HG02610 (cell line): ENCODE measurements around the gene DOCK7.
"Not testable (repeated sequence)": the region's sequence is repeated elsewhere in the genome, so short reads cannot be mapped to it uniquely, and the experiment has no call there.

Experiments
- ATAC-seq: cut with Tn5 transposase; IDR thresholded peaks from one replicate; pipeline ENCODE4 v1.9.1; 2021; ENCODE audit warnings: mild to moderate bottlenecking, moderate library complexity; ENCODE audit not compliant: unreplicated experiment

DOCK7 gene

GRCh38 chr1:62687903-62688686 is at the start of gene DOCK7:
Gene DOCK7 (minus strand): TSS chr1:62688386. CDS start chr1:62688264, 122 bp downstream.
- peak; percentile 79 for ATAC-seq

GRCh38 chr1:62735491-62736171 is 47.4 kb upstream of the DOCK7 start:
- no peak for ATAC-seq

GRCh38 chr1:62732331-62732730 is 44.1 kb upstream of the DOCK7 start:
- no peak for ATAC-seq

- ATAC-seq, result no peak
Measured at GRCh38 chr1:62728963-62729362, 40.8 kb upstream of the DOCK7 start.

GRCh38 chr1:62727656-62728407 is 39.6 kb upstream of the DOCK7 start:
- no peak for ATAC-seq

- ATAC-seq, result no peak
Measured at GRCh38 chr1:62726011-62726442, 37.8 kb upstream of the DOCK7 start.

GRCh38 chr1:62725255-62725654 is 37.1 kb upstream of the DOCK7 start:
- ATAC-seq, result no peak

GRCh38 chr1:62724430-62724829 is 36.2 kb upstream of the DOCK7 start:
- ATAC-seq, result no peak

GRCh38 chr1:62723883-62724282 is 35.7 kb upstream of the DOCK7 start:
- ATAC-seq, result no peak

- peak; percentile 85 for ATAC-seq
Measured at GRCh38 chr1:62722796-62723195, 34.6 kb upstream of the DOCK7 start.

GRCh38 chr1:62720946-62721554 is 32.9 kb upstream of the DOCK7 start:
- no peak for ATAC-seq

GRCh38 chr1:62718400-62718799 is 30.2 kb upstream of the DOCK7 start:
- not testable (repeated sequence) for ATAC-seq

GRCh38 chr1:62717483-62717882 is 29.3 kb upstream of the DOCK7 start:
- ATAC-seq, result no peak

GRCh38 chr1:62716397-62716796 is 28.2 kb upstream of the DOCK7 start:
- ATAC-seq, result no peak

GRCh38 chr1:62712336-62713243 is 24.4 kb upstream of the DOCK7 start:
- no peak for ATAC-seq

- ATAC-seq, result no peak
Measured at GRCh38 chr1:62707744-62708120, 19.5 kb upstream of the DOCK7 start.

GRCh38 chr1:62706985-62707743 is 19.0 kb upstream of the DOCK7 start:
- no peak for ATAC-seq

GRCh38 chr1:62698161-62698560 is 10.0 kb upstream of the DOCK7 start:
- ATAC-seq, result not testable (repeated sequence)

GRCh38 chr1:62694479-62694878 is 6.3 kb upstream of the DOCK7 start:
- ATAC-seq, result not testable (repeated sequence)
